ENCODE data around the gene MAPK14. TPM values are rescaled to one million over a fixed set of nuclear protein-coding genes. Genes with fewer than 3 reads are reported as not detected.

The MAPK14 gene
- total and polyA plus RNA-seq, 9 of the 15 experiments (the other 6 are each of a cell fraction or from before 2014, with no cell fraction given), result 8.8 to 62.7 (median 35.5) TPM

- TF ChIP-seq ZNF655 (CRISPR knock-in tag; IDR thresholded peaks at IDR 0.05) (no peak), TEAD4 (IDR thresholded peaks at IDR 0.05; ENCODE audit: low read length) (peak; percentile 6; the same call in 1 of the 2 replicates), TEAD4 (CRISPR knock-in tag; IDR thresholded peaks at IDR 0.05; ENCODE audit: borderline replicate concordance) (no peak), ZNF407 (IDR thresholded peaks at IDR 0.05; ENCODE audit: low read depth) (no peak), ELK1 (CRISPR knock-in tag; IDR thresholded peaks at IDR 0.05) (no peak), ZC3H4 (CRISPR knock-in tag; IDR thresholded peaks at IDR 0.05; ENCODE audit: borderline replicate concordance) (no peak), TAL1 (IDR thresholded peaks at IDR 0.05) (no peak), ZNF644 (tag; IDR thresholded peaks at IDR 0.05; ENCODE audit: low read depth) (no peak), PTTG1 (tag; IDR thresholded peaks at IDR 0.05; ENCODE audit: low read depth) (no peak), HDAC3 (IDR thresholded peaks at IDR 0.05; ENCODE audit: borderline replicate concordance, partially characterized antibody) (no peak), HDAC6 (IDR thresholded peaks at IDR 0.05; ENCODE audit: low read depth, low read length) (no peak), ZFP1 (CRISPR knock-in tag; IDR thresholded peaks at IDR 0.05) (no peak), NCOA4 (IDR thresholded peaks at IDR 0.05; ENCODE audit: partially characterized antibody) (no peak), MAFK (IDR thresholded peaks at IDR 0.05; ENCODE audit: low read length) (0 out of 2 replicates have a peak, but pooled peaks have one; percentile 20), EGR1 (conservative IDR thresholded peaks at IDR 0.05) (no peak), MAFF (IDR thresholded peaks at IDR 0.05; ENCODE audit: low read length) (peak; percentile 8; the same call in 1 of the 2 replicates), NELFE (IDR thresholded peaks at IDR 0.05; ENCODE audit: insufficient read depth, insufficient read length) (no peak), PRPF4 (IDR thresholded peaks at IDR 0.05; ENCODE audit: insufficient read depth, low read depth, low read length, poor library complexity, severe bottlenecking) (no peak)
Observed at GRCh38 chr6:36116066-36116864, 88.7 kb downstream of the MAPK14 start (continued).
